Measurements from ENCODE around the gene TMEM101. TPM values are rescaled to one million over a fixed set of nuclear protein-coding genes. Genes with fewer than 3 reads are reported as not detected.

Gene TMEM101
- total and polyA plus RNA-seq, 8 donors, result 29.7 to 49.4 (median 43.4) TPM

- Histone ChIP-seq H3K4me1 (peaks cover 0 to 12% of the 10 kb centered on the region in 2 donors), H3K9me3 (no peaks in the 10 kb centered on the region), H3K4me3 (no peak overlapping the region), H3K27me3 (peaks cover 27 to 90% of the 10 kb centered on the region in 2 donors), H3K27ac (no peak overlapping the region), H3K36me3 (no peaks in the 10 kb centered on the region)
- intact Hi-C loops (cut with DNase I), result no loop called here
- TF ChIP-seq CTCF (IDR thresholded peaks at IDR 0.05), result no peak
- ATAC-seq (no peak), DNase-seq (no peak)
These were observed 32.6 kb downstream of the TMEM101 start for GRCh38 chr17:43982171-43982570.

- H3K27me3 ChIP-seq, result peaks cover 21 to 76% of the 10 kb centered on the region in 2 donors
- intact Hi-C loops (cut with DNase I), result no loop called here
- no peak for ATAC-seq
These were observed 35.1 kb downstream of the TMEM101 start for GRCh38 chr17:43979671-43980070.

GRCh38 chr17:43979011-43979410 lies 35.8 kb downstream of the TMEM101 start:
- Histone ChIP-seq H3K4me1 (peaks cover 0 to 8% of the 10 kb centered on the region in 2 donors), H3K27me3 (peaks cover 15 to 76% of the 10 kb centered on the region in 2 donors), H3K36me3 (no peaks in the 10 kb centered on the region), H3K27ac (no peak overlapping the region), H3K4me3 (no peak overlapping the region), H3K9me3 (no peaks in the 10 kb centered on the region)
- intact Hi-C loops (cut with DNase I), result no loop called here
- no peak for TF ChIP-seq CTCF (IDR thresholded peaks at IDR 0.05)
- no peak for ATAC-seq
- no peak for DNase-seq

More at GRCh38 chr17:43979671-43980070, 35.1 kb downstream of the TMEM101 start:
- no peaks in the 10 kb centered on the region for H3K9me3 ChIP-seq
- TF ChIP-seq CTCF (IDR thresholded peaks at IDR 0.05), result no peak
- no peak overlapping the region for H3K27ac ChIP-seq
- DNase-seq, result no peak
- H3K4me1 ChIP-seq, result peaks cover 0 to 12% of the 10 kb centered on the region in 2 donors
- no peak overlapping the region for H3K4me3 ChIP-seq
- no peaks in the 10 kb centered on the region for H3K36me3 ChIP-seq

- intact Hi-C loops (cut with DNase I), result no loop called here
- Histone ChIP-seq H3K4me3 (no peak overlapping the region), H3K4me1 (no peaks in the 10 kb centered on the region), H3K9me3 (no peaks in the 10 kb centered on the region), H3K27me3 (peaks cover 6 to 68% of the 10 kb centered on the region in 2 donors), H3K27ac (no peak overlapping the region), H3K36me3 (no peaks in the 10 kb centered on the region)
- DNase-seq, result no peak
- no peak for TF ChIP-seq CTCF (IDR thresholded peaks at IDR 0.05)
- ATAC-seq, result no peak
These were observed 36.7 kb downstream of the TMEM101 start for GRCh38 chr17:43978078-43978477.

- no peak overlapping the region for H3K4me3 ChIP-seq
- peaks cover 0 to 59% of the 10 kb centered on the region in 2 donors for H3K27me3 ChIP-seq
- intact Hi-C loops (cut with DNase I), result no loop called here
- no peak for ATAC-seq
- DNase-seq, result no peak
- H3K4me1 ChIP-seq, result no peaks in the 10 kb centered on the region
- no peak for TF ChIP-seq CTCF (IDR thresholded peaks at IDR 0.05)
- H3K36me3 ChIP-seq, result no peaks in the 10 kb centered on the region
- H3K27ac ChIP-seq, result no peak overlapping the region
- no peaks in the 10 kb centered on the region for H3K9me3 ChIP-seq
These were observed 37.6 kb downstream of the TMEM101 start for GRCh38 chr17:43976963-43977837.
